Mesothelial cell of epicardium (in vitro differentiated cells): Measurements from ENCODE around the gene ZNF750. TPM values are rescaled to one million over a fixed set of nuclear protein-coding genes. Genes with fewer than 3 reads are reported as not detected.

ENCODE experiments used
- DNase-seq, 2 experiments: peaks; one replicate each; pipeline ENCODE4 v3.0.0; 2021; ENCODE audit warnings: low spot score in 2 of 2; ENCODE audit not compliant: unreplicated experiment in 2 of 2
- H3K27ac Mint-ChIP-seq: 2 replicates; pipeline ENCODE4 v1.8.0; 2021; ENCODE audit warnings: mixed read lengths
- H3K27me3 Mint-ChIP-seq: 2 replicates; pipeline ENCODE4 v1.8.0; 2021; ENCODE audit warnings: low read depth, mixed read lengths
- H3K36me3 Mint-ChIP-seq: 2 replicates; pipeline ENCODE4 v1.8.0; 2021; ENCODE audit warnings: mixed read lengths
- H3K4me1 Mint-ChIP-seq: 2 replicates; pipeline ENCODE4 v1.8.0; 2021; ENCODE audit warnings: mixed read lengths
- H3K4me3 Mint-ChIP-seq: 2 replicates; pipeline ENCODE4 v1.8.0; 2021; ENCODE audit warnings: mild to moderate bottlenecking, moderate library complexity, mixed read lengths
- H3K9me3 Mint-ChIP-seq: 2 replicates; pipeline ENCODE4 v1.8.0; 2021; ENCODE audit warnings: mixed read lengths
- CTCF ChIP-seq: fragments of 200-600 bp; sonication (generic); IDR thresholded peaks from one replicate; pipeline ENCODE4 v1.5.0; 2021; ENCODE audit warnings: antibody characterized with exemption; ENCODE audit not compliant: unreplicated experiment
- total RNA-seq: library from RNA; stranded (reverse); gene quantifications from 3 replicates; pipeline ENCODE4 v1.2.1, GENCODE V29; 2021

The ZNF750 gene
- total RNA-seq, 1 donor from 2014 or later = 2.6 TPM

- no peak for DNase-seq
- H3K4me3 Mint-ChIP-seq = peak overlapping the region; percentile 47
- H3K9me3 Mint-ChIP-seq = peaks cover 4% of the 10 kb centered on the region
- H3K36me3 Mint-ChIP-seq = peaks cover 7% of the 10 kb centered on the region
- no peaks in the 10 kb centered on the region for H3K27me3 Mint-ChIP-seq
- no peak for TF ChIP-seq CTCF
- peak overlapping the region; percentile 97 for H3K27ac Mint-ChIP-seq
- H3K4me1 Mint-ChIP-seq = peaks cover 58% of the 10 kb centered on the region
Observed at GRCh38 chr17:82859431-82860403, 19.9 kb upstream of the ZNF750 start.

- no peak for TF ChIP-seq CTCF
- no peak for DNase-seq
- H3K27ac Mint-ChIP-seq = peak overlapping the region; percentile 97
- H3K4me1 Mint-ChIP-seq = peaks cover 48% of the 10 kb centered on the region
- peaks cover 4% of the 10 kb centered on the region for H3K9me3 Mint-ChIP-seq
- H3K4me3 Mint-ChIP-seq = no peak overlapping the region
- no peaks in the 10 kb centered on the region for H3K27me3 Mint-ChIP-seq
- peaks cover 10% of the 10 kb centered on the region for H3K36me3 Mint-ChIP-seq
Observed at GRCh38 chr17:82858376-82859126, 18.7 kb upstream of the ZNF750 start.

- Mint-ChIP-seq H3K27ac (no peak overlapping the region), H3K36me3 (peaks cover 10% of the 10 kb centered on the region), H3K4me3 (no peak overlapping the region), H3K4me1 (peaks cover 31% of the 10 kb centered on the region), H3K9me3 (peaks cover 4% of the 10 kb centered on the region), H3K27me3 (no peaks in the 10 kb centered on the region)
- DNase-seq = no peak
- no peak for TF ChIP-seq CTCF
Observed at GRCh38 chr17:82856361-82856760, 16.5 kb upstream of the ZNF750 start.

- Mint-ChIP-seq H3K4me3 (no peak overlapping the region), H3K4me1 (peaks cover 17% of the 10 kb centered on the region), H3K27ac (no peak overlapping the region), H3K9me3 (peaks cover 4% of the 10 kb centered on the region), H3K27me3 (no peaks in the 10 kb centered on the region), H3K36me3 (peaks cover 12% of the 10 kb centered on the region)
- no peak for TF ChIP-seq CTCF
- DNase-seq = no peak
Observed at GRCh38 chr17:82854226-82854625, 14.4 kb upstream of the ZNF750 start.

GRCh38 chr17:82851381-82851780 lies 11.6 kb upstream of the ZNF750 start:
- no peak for DNase-seq
- no peak for TF ChIP-seq CTCF
- peaks cover 12% of the 10 kb centered on the region for H3K36me3 Mint-ChIP-seq
- H3K4me1 Mint-ChIP-seq = peaks cover 3% of the 10 kb centered on the region
- no peaks in the 10 kb centered on the region for H3K9me3 Mint-ChIP-seq
- no peak overlapping the region for H3K4me3 Mint-ChIP-seq
- H3K27ac Mint-ChIP-seq = peak overlapping the region; percentile 9
- no peaks in the 10 kb centered on the region for H3K27me3 Mint-ChIP-seq
